Activated CD8-positive, alpha-beta memory T cell treated with anti-CD3 and anti-CD28 coated beads, Interleukin-2, amount 50 U/mL, for 24 hours (primary cell): ENCODE data around the gene CELSR1.
"Not testable (repeated sequence)": the region's sequence is repeated elsewhere in the genome, so short reads cannot be mapped to it uniquely, and the experiment has no call there.

Experiments
- DNase-seq: peaks from one replicate; pipeline ENCODE4 v3.0.0-alpha.2; 2020; ENCODE audit errors: extremely low read depth

CELSR1 gene

DNA sequence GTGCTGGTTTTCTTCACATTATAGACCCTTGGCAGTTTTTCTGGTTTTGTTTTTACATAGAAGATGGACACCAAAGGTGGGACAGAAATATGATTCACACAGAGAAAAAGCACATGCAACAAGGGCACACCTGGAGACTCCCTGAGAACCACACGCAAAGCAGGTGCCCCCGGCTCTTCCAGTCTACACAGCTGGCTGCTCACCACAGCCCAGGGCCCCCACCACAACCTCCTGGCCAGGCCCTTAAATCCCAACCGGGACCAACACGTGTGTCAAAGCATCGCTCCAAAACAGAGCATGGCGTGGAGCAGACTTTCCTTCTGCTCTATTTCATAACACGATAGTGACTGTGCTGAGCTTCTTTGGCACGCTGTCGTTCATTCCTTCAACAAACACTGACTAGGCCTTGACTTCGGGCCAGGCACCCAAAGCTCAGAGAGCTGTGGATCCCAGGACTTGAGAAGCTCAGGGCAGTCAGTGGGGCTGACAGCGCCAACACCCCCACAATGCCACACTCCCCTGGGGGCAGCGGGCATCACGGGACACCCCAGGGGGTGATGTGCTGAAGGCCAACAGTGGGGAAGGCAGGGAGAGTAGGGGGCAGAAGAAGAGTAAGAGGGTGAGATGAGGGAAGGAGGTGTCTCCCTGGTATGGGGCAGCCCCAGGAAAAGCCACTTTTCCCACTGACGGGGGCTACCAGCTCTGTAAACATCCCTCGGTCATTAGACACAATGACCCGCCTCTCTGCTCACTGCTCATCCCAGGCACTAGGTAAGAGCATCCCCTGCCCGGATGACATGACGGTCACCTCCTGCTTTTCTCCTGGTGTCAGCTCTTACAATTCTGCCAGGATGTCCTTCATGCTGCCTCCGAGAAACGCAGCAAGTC lies 26.0 kb downstream of the CELSR1 start:
- DNase-seq: no peak

- DNase-seq: no peak
Observed at GRCh38 chr22:46509416-46510089, 27.9 kb downstream of the CELSR1 start.

DNA sequence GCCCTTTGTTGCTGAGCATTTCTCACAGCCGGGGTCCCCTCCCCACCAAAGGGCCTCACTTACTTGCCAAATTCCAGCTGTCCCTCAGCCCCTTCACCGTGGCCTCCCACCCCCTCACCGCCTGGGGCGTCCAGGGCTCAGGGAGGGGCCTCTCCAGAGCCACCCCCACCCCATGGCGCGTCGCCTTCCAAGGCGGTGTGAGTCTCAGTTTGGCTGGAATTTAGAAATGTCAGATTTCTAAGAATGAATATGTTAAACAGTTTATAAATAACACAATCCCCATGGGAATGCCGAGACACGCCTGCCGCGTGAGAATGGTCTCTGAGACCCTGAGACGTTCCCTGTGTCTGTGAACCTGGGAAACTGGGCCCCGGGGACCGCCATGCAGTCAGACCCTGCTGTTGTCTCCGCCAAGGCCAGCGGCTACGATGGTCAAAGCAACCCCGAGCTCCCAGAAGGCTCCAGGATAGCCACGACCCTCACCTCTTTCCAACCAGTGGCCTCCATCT lies 28.9 kb downstream of the CELSR1 start:
- no peak for DNase-seq

GRCh38 chr22:46507451-46508425 lies 29.7 kb downstream of the CELSR1 start:
- DNase-seq: no peak

DNA sequence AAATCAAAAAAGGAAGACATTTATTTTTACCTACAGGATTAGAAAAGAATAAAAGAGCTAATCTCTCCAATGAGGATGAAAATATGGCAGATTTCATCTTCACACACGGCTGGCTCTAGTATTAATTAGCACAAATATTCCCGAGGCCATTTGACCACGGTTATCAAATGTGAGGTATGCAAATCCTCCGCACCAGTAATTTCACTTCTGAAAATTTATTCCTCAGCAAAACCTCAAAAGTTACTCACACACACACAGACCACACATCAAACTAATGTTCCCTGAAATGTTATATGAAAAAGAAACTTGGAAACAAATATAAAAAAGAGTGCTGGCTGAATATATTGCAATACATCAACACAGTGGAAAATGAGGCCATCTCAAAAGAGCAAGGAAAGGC lies 32.8 kb downstream of the CELSR1 start:
- DNase-seq: no peak

DNA sequence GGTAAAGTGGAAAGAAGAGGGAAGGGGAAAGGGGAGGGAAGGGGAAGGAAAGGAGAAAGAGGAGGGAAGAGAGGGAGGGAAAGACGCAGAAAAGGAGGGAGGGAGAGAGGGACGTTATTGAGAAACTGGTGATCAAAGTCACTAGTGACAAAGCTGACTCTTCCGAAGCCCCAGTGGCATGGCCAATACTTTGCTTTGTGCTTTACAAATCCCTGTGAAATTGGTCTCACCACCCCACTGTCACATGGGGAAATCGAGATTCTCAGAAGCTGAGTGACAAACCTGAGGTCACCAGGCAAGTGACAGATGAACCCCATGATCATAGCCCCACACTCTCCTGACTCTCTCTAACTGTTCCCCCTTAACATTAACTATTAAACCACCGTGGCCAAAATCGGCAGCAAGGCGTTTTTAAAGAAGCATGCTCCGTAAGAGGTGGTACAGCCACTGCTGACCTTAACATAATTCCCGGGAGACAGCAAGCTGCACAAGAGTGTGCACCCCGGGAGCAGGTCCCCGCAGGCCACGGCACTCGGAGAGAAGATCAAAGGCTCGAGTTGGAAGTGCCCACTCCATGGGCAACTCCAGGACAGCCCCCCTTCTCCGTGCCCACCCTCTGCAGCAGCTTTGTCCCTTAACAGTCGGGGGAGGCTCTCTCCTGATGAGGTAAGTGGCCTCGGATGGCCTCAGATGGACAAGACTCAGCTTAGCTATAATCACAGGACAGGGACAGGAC lies 34.8 kb downstream of the CELSR1 start:
- no peak for DNase-seq

DNA sequence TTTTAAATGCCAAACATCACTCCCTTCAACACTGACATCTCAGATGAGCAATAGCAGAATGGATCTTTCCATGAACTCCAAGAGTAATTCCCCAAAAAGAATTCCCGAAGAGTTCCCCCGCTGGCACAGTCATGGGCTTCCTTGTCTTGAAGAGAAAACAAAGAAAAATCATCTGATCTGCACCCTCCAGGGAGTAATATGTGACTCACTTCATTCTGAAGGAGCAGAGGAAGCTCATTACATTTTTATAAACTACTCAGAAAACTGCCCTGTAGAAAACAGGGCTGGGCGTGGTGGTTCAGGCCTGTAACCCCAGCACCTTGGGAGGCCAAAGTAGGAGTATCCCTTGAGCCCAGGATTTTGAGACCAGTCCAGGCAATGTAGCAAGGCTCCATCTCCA lies 35.7 kb downstream of the CELSR1 start:
- DNase-seq: no peak

GRCh38 chr22:46501265-46501664 lies 36.2 kb downstream of the CELSR1 start:
- not testable (repeated sequence) for DNase-seq

DNA sequence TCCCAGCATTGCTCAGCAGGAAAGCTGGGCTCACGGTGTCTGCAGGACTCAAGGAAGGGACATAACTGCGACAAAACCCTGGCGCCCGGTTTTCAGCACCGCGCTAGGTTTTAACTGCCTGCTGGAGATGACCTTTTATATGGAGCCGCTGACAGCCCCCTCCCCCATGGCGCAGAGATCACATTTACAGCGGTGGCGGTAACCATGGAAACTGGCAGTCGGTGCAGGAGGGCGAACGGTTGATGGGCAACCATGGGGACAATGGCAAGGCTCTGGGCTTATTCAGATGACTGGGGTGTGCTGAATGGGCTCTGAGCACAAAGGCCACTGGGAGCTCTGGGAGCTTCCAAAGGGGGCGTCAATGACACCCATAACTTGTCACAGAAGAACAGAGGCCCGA lies 37.2 kb downstream of the CELSR1 start:
- no peak for DNase-seq

DNA sequence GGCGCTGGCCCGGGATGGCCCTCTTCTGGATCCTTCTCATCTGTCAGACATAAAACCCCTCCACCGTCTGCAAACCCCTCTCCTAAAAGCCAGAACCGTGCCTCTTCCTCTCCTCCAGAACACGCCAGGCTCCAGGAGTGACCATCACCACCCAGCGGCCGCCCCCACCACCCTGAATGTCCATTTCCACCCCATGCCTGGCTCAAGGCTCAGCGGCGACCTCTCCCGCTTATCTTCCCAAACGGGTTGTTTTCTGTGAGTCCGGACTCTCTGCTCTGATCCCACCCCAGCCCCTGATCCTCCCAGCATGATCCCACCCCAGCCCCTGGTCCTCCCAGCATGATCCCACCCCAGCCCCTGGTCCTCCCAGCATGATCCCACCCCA lies 37.6 kb downstream of the CELSR1 start:
- DNase-seq: no peak

DNA sequence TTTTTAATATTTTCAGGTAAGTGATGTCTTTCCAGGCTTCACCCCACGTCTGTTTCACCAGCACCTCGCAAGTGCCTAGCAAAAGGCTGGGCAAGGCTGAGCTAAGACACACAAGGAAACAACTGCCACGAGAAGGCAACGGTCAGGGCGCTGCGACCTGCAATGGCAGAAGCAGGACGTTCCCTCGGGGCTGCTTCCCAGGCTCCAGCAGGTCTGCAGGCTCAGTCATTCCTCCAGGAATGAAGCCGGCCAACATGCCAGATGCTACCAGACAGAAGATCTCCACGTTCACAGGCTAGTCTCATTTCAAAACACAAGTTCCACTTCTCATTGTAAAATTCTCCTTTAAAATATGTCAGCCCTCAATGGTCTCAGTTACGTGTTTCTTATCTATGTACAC lies 45.5 kb downstream of the CELSR1 start:
- no peak for DNase-seq

DNA sequence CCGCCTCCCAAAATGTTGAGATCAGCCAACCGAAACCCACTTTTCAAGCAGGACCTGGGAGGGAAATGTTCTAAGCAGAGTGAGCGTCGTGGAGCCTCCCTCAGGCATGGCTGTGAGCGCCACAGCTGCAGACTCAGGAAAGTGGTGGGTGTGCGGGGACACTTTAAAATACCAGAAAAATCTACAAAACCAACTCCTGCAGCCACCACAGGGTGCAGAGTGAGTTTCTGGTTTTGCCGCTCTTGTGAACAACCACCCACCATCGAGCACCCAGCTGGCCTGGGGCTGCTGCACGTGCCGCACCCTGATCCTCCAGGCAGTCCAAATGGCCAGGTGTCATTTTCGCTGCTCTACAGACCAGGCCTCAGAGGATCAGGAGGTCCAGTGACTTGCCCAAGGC lies 46.9 kb downstream of the CELSR1 start:
- no peak for DNase-seq

DNA sequence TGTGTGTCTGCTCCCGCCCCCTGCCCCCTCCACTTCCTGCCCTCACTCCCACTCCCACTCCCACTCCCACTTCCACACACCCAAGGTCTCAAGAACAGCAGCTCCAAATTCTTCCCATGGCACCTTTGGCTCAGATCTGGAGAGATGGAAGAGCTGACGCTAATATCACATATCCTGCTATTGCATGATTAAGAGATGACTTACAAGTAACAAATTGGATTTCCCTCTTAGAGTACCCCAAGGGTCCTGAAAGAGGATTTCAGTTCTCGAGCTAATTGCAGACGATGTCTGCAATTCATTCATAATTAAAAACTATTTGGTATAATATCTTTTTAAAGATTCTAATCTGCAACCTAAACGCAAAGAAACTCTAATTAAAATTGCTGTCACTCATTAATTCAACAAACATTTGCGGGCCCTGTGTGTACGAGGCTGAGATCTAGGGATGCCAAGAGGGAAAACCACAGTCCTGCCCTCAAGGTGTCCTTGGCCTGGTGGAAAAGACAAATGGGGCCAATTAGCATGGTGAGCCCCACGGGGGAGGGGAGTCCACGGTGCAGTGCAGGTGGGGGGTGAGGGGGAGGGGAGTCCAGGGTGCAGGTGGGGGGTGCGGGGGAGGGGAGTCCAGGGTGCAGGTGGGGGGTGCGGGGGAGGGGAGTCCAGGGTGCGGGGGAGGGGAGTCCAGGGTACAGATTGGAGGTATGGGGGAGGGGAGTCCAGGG lies 50.3 kb downstream of the CELSR1 start:
- DNase-seq: no peak

DNA sequence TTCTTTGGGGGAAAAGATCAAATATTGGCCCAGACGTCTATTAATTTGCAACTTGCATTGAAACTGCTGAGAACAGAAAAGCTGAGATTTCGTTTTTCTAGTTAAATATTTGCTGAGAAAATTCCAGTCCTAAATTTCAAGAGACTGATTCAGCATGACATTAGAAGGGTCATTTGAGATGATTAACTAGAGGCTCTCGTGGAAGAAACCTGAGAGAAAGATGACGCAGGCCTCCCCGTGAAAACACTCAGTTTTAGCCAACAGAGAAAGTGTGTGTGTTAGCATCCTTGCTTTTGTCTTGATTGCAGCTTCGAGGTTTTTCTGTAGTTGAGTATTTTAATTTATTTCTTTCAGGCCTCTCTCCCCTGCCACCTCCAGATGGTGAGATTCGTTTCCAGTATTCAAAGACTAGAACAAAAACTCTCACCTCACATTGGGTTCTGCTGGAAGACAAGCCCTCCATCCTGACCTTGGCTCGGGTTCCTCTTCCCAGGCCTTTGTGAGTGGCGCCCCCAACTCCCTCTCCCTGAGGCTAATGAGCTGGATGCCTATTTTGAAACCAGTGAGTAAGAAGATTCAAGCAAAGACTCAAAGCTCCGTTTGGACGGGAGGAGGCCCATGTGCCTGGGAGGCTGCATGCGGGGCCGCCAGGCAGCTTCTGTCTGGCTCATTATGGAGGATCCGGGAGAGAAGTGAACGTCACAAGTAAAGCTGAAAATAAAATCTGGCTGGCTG lies 52.4 kb downstream of the CELSR1 start:
- DNase-seq: no peak

DNA sequence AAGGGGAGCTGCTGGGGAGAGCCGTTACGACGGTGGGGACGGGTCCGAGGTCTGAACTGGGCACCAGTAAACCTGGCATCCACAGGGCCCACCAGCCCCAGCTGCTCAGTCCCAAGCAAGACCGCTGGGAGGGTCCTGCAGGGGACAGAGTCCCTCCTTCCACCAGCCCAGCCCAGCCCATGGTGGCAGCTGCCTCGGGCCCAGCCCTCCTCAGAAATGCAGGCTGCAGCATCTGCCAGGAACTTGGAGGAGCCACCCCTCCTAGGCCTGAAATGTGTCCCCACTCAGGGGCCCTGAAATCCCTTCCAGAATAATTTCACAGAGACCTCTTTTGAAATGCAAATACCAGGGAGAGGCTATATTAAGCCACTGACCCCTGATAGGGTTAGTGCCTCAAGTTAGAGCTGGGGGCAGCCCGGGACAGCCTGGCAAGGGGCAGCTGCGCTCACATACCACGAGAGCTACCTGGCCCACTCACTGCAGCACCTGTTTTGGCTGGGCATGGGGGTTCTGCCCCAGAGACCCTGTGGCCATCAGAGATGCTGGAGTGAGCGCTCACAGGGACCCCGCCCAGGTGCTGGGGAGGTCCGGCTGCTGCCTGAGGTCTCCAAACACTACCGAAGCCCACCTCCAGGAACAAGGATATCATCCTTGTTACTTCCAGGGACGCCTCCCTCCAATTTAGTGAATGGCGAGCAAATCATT lies 53.1 kb downstream of the CELSR1 start:
- no peak for DNase-seq

DNA sequence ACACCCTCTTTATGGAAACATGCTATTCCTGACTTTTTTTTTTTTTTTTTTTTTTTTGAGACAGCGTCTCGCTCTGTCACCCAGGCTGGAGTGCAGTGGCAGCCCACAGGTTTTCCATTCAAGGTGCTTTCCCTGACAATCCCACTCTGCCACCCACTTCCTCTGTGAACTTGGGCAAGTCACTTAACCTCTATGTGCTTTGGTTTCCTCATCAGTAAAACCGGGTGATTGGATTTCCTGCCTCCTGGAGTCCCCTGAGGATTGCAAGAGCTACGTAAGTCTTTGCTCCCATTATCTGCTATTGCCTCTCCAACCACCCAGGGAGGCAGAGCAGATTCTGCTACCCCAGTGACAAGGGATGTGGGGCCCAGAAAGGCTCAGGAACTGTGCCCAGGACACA lies 54.1 kb downstream of the CELSR1 start:
- DNase-seq: no peak

GRCh38 chr22:46482056-46482675 lies 55.3 kb downstream of the CELSR1 start:
- DNase-seq: no peak

- no peak for DNase-seq
Observed at GRCh38 chr22:46481386-46481785, 56.0 kb downstream of the CELSR1 start.

GRCh38 chr22:46480396-46480795 lies 57.0 kb downstream of the CELSR1 start:
- DNase-seq: no peak
